ENCODE data around the gene WARS2. TPM values are rescaled to one million over a fixed set of nuclear protein-coding genes. Genes with fewer than 3 reads are reported as not detected.
"Not testable (repeated sequence)": the region's sequence is repeated elsewhere in the genome, so short reads cannot be mapped to it uniquely, and the experiment has no call there.

Gene WARS2
- polyA plus RNA-seq (ENCODE audit: insufficient read length in 4 of 4): 10 to 100 TPM; 20.4 to 23.2 (median 21.3) TPM

GRCh38 chr1:119140177-119141019, at the start of gene WARS2:
Gene WARS2, minus strand, starts transcription at chr1:119140653. Its CDS starts 9 bp downstream, at chr1:119140644.
- peak; percentile 95 to 98 (median 96) for DNase-seq (ENCODE audit: low read depth in 4 of 4, low spot score in 3 of 4)

DNA sequence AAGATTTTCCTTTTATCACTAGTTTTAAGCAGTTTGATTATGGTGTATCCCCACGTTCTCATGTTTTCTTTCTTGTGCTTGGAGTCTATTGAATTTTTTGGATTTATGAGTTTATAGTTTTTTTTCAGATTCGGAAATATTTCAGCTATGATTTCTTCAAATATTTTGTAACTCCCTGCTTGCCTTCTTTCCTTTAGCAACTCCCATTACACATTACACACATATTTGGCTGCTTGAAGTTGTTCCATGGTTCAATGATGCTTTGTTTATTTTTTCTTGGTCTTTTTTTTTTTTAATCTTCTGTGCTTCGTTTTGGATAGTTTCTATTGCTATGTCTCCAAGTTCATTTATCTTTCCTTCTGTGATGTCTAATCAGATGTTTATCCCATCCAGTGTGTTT, 48.5 kb upstream of the WARS2 start:
- no peak for DNase-seq (ENCODE audit: low read depth in 4 of 4, low spot score in 3 of 4)

DNA sequence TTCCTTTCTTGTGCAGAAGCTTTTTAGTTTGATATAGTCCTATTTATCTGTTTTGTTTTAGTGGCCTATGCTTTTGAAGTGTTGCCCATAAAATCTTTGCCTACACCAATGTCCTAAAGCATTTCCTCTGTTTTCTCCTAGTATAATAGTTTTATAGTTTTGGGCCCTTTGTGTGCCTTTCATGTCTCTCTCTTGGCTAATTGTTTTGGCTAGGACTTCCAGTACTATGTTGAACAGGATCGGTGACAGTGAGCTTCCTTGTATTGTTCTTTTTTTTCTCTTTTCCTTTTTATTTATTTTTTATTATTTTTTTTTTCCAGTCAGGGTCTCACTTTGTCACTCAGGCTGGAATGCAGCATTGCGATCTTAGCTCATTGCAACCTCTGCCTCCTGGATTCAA, 47.0 kb upstream of the WARS2 start:
- no peak for DNase-seq (ENCODE audit: low read depth in 4 of 4, low spot score in 3 of 4)

- DNase-seq (ENCODE audit: low read depth in 4 of 4, low spot score in 3 of 4): no peak
These were observed 46.0 kb upstream of the WARS2 start for GRCh38 chr1:119186471-119186870.

DNA sequence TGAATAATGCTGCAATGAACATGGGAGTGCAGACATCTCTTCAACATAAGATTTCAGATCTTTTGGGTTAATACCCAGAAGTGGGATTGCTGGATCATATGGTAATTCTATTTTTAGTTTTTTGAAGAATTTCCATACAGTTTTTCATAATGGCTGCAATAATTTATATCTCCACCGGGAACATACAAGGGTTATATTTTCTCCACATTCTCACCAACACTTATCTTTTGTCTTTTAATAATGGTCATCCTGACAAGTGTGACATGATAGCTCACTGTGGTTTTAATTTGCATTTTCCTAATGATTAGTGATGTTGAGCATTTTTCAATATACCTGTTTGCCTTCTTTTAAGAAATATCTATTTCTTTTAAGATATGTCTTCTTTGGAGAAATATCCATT, 44.5 kb upstream of the WARS2 start:
- DNase-seq (ENCODE audit: low read depth in 4 of 4, low spot score in 3 of 4): no peak

DNA sequence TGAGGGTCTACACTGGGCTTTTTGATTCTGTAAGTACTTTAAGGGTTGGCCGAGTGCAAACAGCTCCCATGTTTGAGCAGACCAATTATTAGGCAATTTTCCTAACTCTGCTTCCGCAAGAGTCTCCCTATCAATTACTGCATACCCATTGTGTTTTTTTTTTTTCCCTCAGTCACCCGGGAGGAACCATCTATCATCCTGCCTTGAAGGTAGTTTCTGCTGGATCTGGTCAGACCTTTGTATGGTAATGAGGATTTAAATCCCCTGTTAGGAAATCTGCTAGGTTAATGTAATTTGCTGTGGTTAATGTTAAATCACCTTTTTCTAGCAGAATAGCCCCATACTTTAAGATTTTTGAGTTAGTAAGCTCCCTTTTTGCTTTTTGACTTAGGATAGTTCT, 40.8 kb upstream of the WARS2 start:
- no peak for DNase-seq (ENCODE audit: low read depth in 4 of 4, low spot score in 3 of 4)

DNA sequence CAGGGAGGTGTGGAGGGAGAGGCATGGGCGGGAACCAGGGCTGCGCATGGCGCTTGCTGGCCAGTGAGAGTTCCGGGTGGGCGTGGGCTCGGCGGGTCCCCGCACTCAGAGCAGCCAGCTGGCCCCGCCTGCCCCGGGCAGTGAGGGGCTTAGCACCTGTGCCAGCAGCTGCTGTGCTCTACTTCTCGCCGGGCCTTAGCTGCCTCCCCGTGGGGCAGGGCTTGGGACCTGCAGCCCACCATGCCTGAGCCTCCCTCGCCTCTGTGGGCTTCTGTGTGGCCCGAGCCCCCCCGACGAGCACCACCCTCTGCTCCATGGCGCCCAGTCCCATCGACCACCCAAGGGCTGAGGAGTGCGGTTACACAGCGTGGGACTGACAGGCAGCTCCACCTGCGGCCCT, 38.6 kb upstream of the WARS2 start:
- no peak for DNase-seq (ENCODE audit: low read depth in 4 of 4, low spot score in 3 of 4)

- DNase-seq (ENCODE audit: low read depth in 4 of 4, low spot score in 3 of 4): not testable (repeated sequence)
These were observed 32.5 kb upstream of the WARS2 start for GRCh38 chr1:119172927-119173326.

GRCh38 chr1:119171381-119172010, 31.0 kb upstream of the WARS2 start:
- not testable (repeated sequence) for DNase-seq (ENCODE audit: low read depth in 4 of 4, low spot score in 3 of 4)

- DNase-seq (ENCODE audit: low read depth in 4 of 4, low spot score in 3 of 4): no peak
These were observed 22.9 kb upstream of the WARS2 start for GRCh38 chr1:119163396-119163795.

DNA sequence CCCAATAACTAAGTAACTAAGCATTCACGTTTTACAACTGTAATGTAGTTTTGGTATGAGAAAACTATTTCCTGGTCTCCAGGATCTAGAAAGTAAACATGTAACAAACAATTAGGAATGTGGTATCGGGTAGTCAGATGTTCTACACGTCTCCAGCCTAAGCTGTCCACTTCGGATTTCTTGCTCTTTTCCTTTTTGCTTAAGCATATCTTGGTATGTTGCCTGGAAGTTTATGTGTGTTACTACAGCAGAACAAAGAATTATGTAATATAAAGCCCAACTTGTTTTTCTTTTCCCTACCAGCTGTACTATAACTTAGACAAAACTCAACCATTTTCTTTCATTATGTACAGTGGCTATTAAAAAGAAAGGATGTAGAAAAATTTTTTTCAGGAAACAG, 20.4 kb upstream of the WARS2 start:
- DNase-seq (ENCODE audit: low read depth in 4 of 4, low spot score in 3 of 4): no peak

- DNase-seq (ENCODE audit: low read depth in 4 of 4, low spot score in 3 of 4): no peak
These were observed 20.0 kb upstream of the WARS2 start for GRCh38 chr1:119160409-119160808.

- DNase-seq (ENCODE audit: low read depth in 4 of 4, low spot score in 3 of 4): no peak
These were observed 19.5 kb upstream of the WARS2 start for GRCh38 chr1:119159966-119160365.

GRCh38 chr1:119159111-119159510, 18.7 kb upstream of the WARS2 start:
- DNase-seq (ENCODE audit: low read depth in 4 of 4, low spot score in 3 of 4): no peak

DNA sequence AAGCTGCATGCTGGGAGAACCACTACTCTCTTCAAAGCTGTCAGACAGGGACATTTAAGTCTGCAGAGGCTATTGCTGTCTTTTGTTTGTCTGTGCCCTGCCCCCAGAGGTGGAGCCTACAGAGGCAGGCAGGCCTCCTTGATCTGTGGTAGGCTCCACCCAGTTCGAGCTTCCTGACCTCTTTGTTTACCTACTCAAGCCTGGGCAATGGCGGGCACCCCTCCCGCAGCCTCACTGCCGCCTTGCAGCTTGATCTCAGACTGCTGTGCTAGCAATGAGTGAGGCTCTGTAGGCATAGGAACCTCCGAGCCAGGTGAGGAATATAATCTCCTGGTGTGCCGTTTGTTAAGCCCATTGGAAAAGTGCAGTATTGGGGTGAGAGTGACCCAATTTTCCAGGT, 16.3 kb upstream of the WARS2 start:
- not testable (repeated sequence) for DNase-seq (ENCODE audit: low read depth in 4 of 4, low spot score in 3 of 4)

DNA sequence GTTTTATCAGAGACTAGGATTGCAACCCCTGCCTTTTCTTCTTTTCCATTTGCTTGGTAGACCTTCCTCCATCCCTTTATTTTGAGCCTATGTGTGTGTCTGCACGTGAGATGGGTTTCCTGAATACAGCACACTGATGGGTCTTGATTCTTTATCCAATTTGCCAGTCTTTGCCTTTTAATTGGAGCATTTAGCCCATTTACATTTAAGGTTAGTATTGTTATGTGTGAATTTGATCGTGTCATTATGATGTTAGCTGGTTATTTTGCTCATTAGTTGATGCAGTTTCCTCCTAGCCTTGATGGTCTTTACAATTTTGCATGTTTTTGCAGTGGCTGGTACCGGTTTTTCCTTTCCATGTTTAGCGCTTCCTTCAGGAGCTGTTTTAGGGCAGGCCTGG, 14.6 kb upstream of the WARS2 start:
- not testable (repeated sequence) for DNase-seq (ENCODE audit: low read depth in 4 of 4, low spot score in 3 of 4)

GRCh38 chr1:119150150-119150549, 9.7 kb upstream of the WARS2 start:
- DNase-seq (ENCODE audit: low read depth in 4 of 4, low spot score in 3 of 4): no peak

- DNase-seq (ENCODE audit: low read depth in 4 of 4, low spot score in 3 of 4): no peak
These were observed 7.2 kb upstream of the WARS2 start for GRCh38 chr1:119147661-119148090.

GRCh38 chr1:119146466-119146865, 6.0 kb upstream of the WARS2 start:
- DNase-seq (ENCODE audit: low read depth in 4 of 4, low spot score in 3 of 4): no peak

DNA sequence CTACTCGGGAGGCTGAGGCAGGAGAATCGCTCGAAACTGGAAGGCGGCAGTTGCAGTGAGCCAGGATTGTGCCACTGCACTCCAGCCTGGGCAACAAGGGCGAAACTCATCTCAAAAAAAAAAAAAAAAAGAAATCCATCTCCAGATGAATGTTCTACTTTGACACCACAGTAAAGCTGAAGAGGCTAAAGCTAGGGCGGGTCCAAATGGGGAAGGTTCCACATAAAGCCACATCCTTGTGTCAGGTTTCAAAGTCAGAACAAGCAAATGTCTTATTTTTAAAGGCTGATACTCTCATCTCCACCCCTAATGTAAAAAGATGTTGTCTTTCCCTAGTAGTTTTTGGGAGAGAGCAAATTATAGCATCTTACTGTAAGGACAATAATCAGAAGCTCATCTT, 4.4 kb upstream of the WARS2 start:
- no peak for DNase-seq (ENCODE audit: low read depth in 4 of 4, low spot score in 3 of 4)

- no peak for DNase-seq (ENCODE audit: low read depth in 4 of 4, low spot score in 3 of 4)
These were observed 3.3 kb upstream of the WARS2 start for GRCh38 chr1:119143706-119144105.

- no peak for DNase-seq (ENCODE audit: low read depth in 4 of 4, low spot score in 3 of 4)
These were observed 1.2 kb upstream of the WARS2 start for GRCh38 chr1:119141660-119142059.
